GM19099 (cell line): ENCODE results near the gene CDH4.

Source experiments
- POLR2A ChIP-seq: IDR thresholded peaks from 3 replicates; pipeline ENCODE4 v1.6.1; 2011; ENCODE audit warnings: low read depth; ENCODE audit not compliant: insufficient read length; ENCODE audit errors: extremely low read depth

Gene CDH4

GRCh38 chr20:61267241-61267640, 15.2 kb downstream of the CDH4 start:
- TF ChIP-seq POLR2A = no peak

- no peak for TF ChIP-seq POLR2A
These were observed 16.0 kb downstream of the CDH4 start for GRCh38 chr20:61268024-61268423.

GRCh38 chr20:61271312-61272231, 19.5 kb downstream of the CDH4 start:
- no peak for TF ChIP-seq POLR2A

GRCh38 chr20:61274326-61274725, 22.3 kb downstream of the CDH4 start:
- no peak for TF ChIP-seq POLR2A

- no peak for TF ChIP-seq POLR2A
These were observed 26.2 kb downstream of the CDH4 start for GRCh38 chr20:61278296-61278695.

- TF ChIP-seq POLR2A = no peak
These were observed 27.6 kb downstream of the CDH4 start for GRCh38 chr20:61279621-61280150.

- TF ChIP-seq POLR2A = no peak
These were observed 28.3 kb downstream of the CDH4 start for GRCh38 chr20:61280217-61280980.

GRCh38 chr20:61281286-61281795, 29.3 kb downstream of the CDH4 start:
- no peak for TF ChIP-seq POLR2A

- TF ChIP-seq POLR2A = no peak
These were observed 32.7 kb downstream of the CDH4 start for GRCh38 chr20:61284752-61285151.

- TF ChIP-seq POLR2A = no peak
These were observed 33.1 kb downstream of the CDH4 start for GRCh38 chr20:61285152-61285645.

- TF ChIP-seq POLR2A = no peak
These were observed 33.6 kb downstream of the CDH4 start for GRCh38 chr20:61285691-61286090.

- no peak for TF ChIP-seq POLR2A
These were observed 35.7 kb downstream of the CDH4 start for GRCh38 chr20:61287583-61288275.

- no peak for TF ChIP-seq POLR2A
These were observed 36.3 kb downstream of the CDH4 start for GRCh38 chr20:61288331-61288784.

GRCh38 chr20:61289166-61289565, 37.1 kb downstream of the CDH4 start:
- no peak for TF ChIP-seq POLR2A
